ENCODE results near the gene SBNO1. TPM values are rescaled to one million over a fixed set of nuclear protein-coding genes. Genes with fewer than 3 reads are reported as not detected.

Gene SBNO1
- total RNA-seq, 2 experiments from 2014 or later, result 44.3 to 45.4 TPM

DNA sequence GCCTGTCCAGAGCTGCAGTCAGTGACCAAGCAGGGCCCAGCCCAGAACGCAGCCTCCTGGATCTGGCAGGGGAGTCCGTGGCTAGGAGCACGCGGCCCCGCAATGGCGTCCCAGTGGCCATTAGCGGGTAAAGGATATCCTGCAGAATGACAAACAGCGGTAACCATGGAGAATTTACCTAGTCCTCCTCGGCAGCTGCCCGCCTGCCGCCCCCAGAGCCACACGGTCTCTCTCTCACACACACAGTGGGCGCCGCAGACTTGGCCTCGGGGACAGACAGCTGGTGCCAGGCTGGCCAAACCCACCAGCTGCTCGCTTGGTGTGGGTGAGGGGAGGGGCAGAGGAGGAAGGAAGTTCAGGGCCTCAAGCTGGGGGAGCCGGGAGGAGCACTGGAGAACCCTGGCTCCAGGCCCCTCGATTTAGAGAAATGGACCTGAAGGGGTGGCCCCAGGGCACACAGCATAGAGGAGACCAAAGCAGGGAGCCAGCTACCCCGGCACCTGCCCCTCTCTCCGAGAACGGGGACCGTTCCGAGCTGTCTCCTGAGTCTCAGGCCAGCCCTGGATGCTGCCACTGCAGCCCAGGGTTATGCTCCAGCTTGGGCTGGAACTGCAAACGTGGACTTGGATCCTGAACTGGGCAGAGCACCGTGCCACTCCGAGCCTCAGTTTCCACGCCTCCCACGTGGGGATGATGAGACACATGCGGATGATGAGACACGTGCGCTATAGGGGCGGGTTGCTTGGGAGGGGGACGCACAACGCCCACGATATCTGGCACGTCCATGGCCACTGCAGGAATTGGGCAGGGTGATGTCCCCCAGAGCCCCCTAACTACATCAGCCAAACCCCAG is 96.4 kb downstream of the SBNO1 start:
- Mint-ChIP-seq H3K4me3 (peak overlapping the region; percentile 91), H3K9me3 (no peaks in the 10 kb centered on the region), H3K36me3 (ENCODE audit: low read depth) (peaks cover 13% of the 10 kb centered on the region), H3K4me1 (ENCODE audit: low read depth) (peaks cover 19% of the 10 kb centered on the region), H3K27me3 (no peaks in the 10 kb centered on the region), H3K27ac (no peak overlapping the region)
- ATAC-seq, result no peak
- TF ChIP-seq, protein P1, sequence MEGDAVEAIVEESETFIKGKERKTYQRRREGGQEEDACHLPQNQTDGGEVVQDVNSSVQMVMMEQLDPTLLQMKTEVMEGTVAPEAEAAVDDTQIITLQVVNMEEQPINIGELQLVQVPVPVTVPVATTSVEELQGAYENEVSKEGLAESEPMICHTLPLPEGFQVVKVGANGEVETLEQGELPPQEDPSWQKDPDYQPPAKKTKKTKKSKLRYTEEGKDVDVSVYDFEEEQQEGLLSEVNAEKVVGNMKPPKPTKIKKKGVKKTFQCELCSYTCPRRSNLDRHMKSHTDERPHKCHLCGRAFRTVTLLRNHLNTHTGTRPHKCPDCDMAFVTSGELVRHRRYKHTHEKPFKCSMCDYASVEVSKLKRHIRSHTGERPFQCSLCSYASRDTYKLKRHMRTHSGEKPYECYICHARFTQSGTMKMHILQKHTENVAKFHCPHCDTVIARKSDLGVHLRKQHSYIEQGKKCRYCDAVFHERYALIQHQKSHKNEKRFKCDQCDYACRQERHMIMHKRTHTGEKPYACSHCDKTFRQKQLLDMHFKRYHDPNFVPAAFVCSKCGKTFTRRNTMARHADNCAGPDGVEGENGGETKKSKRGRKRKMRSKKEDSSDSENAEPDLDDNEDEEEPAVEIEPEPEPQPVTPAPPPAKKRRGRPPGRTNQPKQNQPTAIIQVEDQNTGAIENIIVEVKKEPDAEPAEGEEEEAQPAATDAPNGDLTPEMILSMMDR (IDR thresholded peaks at IDR 0.05), result no peak
- ChIA-PET POLR2A (interaction anchor here (0.6 to 1.9 kb wide), 6 partner anchors 10 to 239 kb away, joined by 3 to 5 read pairs (median 4); no protein-coding TSS in a partner anchor), CTCF (interaction anchor here (1.6 to 2.8 kb wide), 3 partner anchors 30 to 314 kb away, joined by 6 to 12 read pairs (median 10); partner anchors contain the start of genes MPHOSPH9 and MTRFR)
- DNase-seq, result no peak
- intact Hi-C loops (cut with micrococcal nuclease), result no loop called here

GRCh38 chr12:123267335-123267920 is 97.2 kb downstream of the SBNO1 start:
- no peak for ATAC-seq
- peaks cover 16% of the 10 kb centered on the region for H3K36me3 Mint-ChIP-seq (ENCODE audit: low read depth)
- H3K4me1 Mint-ChIP-seq (ENCODE audit: low read depth), result peaks cover 19% of the 10 kb centered on the region
- ChIA-PET CTCF (interaction anchor here (1.0 to 2.3 kb wide), 3 partner anchors 25 to 314 kb away, joined by 3 to 10 read pairs (median 6); no protein-coding TSS in a partner anchor), POLR2A (interaction anchor here (0.8 to 1.9 kb wide), 8 partner anchors 9 to 444 kb away, joined by 3 to 5 read pairs (median 4); partner anchors contain the start of gene KMT5A)
- DNase-seq, result no peak
- H3K27ac Mint-ChIP-seq, result no peak overlapping the region
- H3K4me3 Mint-ChIP-seq, result no peak overlapping the region
- H3K27me3 Mint-ChIP-seq, result no peaks in the 10 kb centered on the region
- intact Hi-C loops (cut with micrococcal nuclease), result no loop called here
- TF ChIP-seq, protein P1 (IDR thresholded peaks at IDR 0.05), result no peak
- H3K9me3 Mint-ChIP-seq, result no peaks in the 10 kb centered on the region

GRCh38 chr12:123266679-123267277 is 97.9 kb downstream of the SBNO1 start:
- H3K36me3 Mint-ChIP-seq (ENCODE audit: low read depth), result peaks cover 21% of the 10 kb centered on the region
- peaks cover 16% of the 10 kb centered on the region for H3K4me1 Mint-ChIP-seq (ENCODE audit: low read depth)
- no peaks in the 10 kb centered on the region for H3K27me3 Mint-ChIP-seq
- ChIA-PET CTCF (interaction anchor here (1.0 to 2.3 kb wide), 3 partner anchors 25 to 315 kb away, joined by 3 to 10 read pairs (median 6); no protein-coding TSS in a partner anchor), POLR2A (interaction anchor here (0.7 to 1.3 kb wide), 5 partner anchors 12 to 445 kb away, joined by 3 to 4 read pairs (median 3); partner anchors contain the start of gene KMT5A)
- intact Hi-C loops (cut with micrococcal nuclease), result no loop called here
- no peaks in the 10 kb centered on the region for H3K9me3 Mint-ChIP-seq
- no peak for DNase-seq
- no peak overlapping the region for H3K27ac Mint-ChIP-seq
- H3K4me3 Mint-ChIP-seq, result no peak overlapping the region
- no peak for ATAC-seq
- TF ChIP-seq, protein P1 (IDR thresholded peaks at IDR 0.05), result no peak

DNA sequence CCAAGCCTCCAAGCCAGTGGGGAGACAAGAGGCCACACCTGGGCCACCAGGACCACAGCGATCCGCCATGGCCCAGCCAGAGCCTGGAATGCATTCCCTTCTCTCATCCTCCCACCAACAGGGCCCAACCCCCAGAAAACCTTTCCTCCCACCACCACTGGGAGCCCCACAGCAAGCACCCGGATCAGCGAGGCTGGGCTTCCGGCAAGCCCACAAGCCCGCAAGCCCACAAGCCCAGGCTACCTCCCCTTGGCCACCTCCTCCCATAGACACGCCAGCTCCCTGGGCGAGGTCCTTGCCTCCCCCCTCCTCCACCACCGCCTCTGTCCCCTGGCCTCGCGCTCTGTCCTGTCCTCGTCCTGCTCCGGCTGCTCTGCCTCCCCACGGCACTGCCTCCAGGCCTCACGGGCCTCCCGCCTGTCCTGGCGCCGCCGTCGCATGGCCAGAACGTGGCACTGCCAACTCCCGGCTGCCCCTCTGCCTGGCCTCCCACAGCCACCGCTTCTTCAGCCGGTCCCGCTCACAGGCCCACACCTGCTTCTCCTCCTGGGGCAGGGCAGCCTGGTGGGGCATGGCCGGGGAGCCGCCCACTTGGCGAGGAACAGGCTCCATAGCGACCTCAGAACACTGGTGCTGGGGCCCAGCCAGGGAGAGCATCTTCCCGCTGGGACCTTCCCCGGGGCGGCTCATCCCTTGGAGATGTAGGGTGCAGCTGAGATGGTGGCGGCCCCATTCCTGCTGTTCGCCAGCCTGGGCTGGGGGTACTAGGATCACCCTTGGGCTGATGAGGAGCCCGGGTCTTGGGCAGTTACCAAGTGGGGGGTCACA is 98.6 kb downstream of the SBNO1 start:
- Mint-ChIP-seq H3K4me1 (ENCODE audit: low read depth) (peaks cover 16% of the 10 kb centered on the region), H3K9me3 (no peaks in the 10 kb centered on the region), H3K36me3 (ENCODE audit: low read depth) (peaks cover 24% of the 10 kb centered on the region), H3K4me3 (no peak overlapping the region), H3K27me3 (no peaks in the 10 kb centered on the region), H3K27ac (no peak overlapping the region)
- ATAC-seq (no peak), DNase-seq (no peak)
- TF ChIP-seq, protein P1 (IDR thresholded peaks at IDR 0.05), result no peak
- CTCF ChIA-PET, result interaction anchor here (1.6 to 2.3 kb wide), 2 partner anchors 28 to 316 kb away, joined by 6 to 10 read pairs; no protein-coding TSS in a partner anchor
- POLR2A ChIA-PET, result interaction anchor here (0.7 to 0.9 kb wide), 2 partner anchors 32 to 33 kb away, joined by 3 to 5 read pairs; partner anchors contain the start of genes MPHOSPH9 and MTRFR
- intact Hi-C loops (cut with micrococcal nuclease), result no loop called here

Data from activated CD8-positive, alpha-beta T cell treated with anti-CD3 and anti-CD28 coated beads for 36 hours (primary cell).